ENCODE data around the gene C19orf73.

The C19orf73 gene

DNA sequence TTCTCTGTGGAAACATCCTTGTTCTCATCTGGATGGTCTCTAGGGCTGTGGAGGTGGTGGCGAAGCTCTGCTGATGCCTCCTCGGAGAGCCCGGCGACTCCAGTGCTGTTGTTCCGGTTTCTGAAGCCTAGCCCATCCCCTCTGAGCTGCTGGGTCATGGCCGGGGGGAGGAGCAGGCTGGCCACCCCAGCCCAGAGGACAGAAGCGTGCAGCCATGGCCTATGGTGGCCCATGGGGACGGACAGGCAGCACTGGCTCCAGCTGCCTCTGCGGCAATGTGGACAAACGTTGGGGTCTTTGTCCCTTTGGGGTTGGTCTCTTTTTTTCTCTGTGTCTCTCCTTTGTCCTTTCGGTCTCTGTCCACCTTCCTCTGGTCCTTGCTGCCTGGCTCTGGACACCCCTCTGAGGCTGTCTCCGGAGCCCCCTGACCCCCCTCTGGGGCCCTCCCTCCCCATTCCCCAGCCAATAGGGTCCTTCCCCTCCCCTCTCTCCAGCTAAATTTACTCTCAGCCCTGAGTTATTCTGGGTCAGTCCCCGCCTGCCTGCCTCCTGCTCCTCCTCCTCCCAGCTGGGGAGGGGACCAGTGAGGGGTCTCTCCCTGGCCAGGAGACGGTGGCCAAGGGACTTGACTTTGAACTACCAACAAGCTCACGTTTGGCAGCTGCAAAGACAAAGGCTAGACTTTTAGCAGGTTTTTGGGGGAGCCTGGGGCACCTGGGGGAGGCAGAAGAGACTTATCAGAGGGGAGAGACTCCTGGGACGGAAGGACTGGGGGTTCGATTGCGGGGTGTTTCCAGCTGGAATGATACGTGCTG, 36.3 kb upstream of the C19orf73 start, which contains the start of gene HRC:
HRC (minus strand) TSS at position 392 of the 815 bp plus-strand sequence; CDS start at position 233, 159 bp downstream.
- Histone ChIP-seq H3K4me1 (ENCODE audit: control insufficient read depth, insufficient read depth, low read length) (peaks cover 14% of the 10 kb centered on the region; the same call in 1 of the 2 replicates), H3K36me3 (ENCODE audit: control insufficient read depth, insufficient read depth, low read length) (no peaks in the 10 kb centered on the region), H3K4me3 (ENCODE audit: low read depth, low read length) (no peak within 1 kb of the TSS), H3K9ac (ENCODE audit: low read depth, low read length) (no peak within 1 kb of the TSS), H3K27me3 (ENCODE audit: control insufficient read depth, insufficient read depth, low read length) (peaks cover 26% of the 10 kb centered on the region), H3K27ac (ENCODE audit: low read depth, low read length) (no peak within 1 kb of the TSS), H3K9me3 (ENCODE audit: control insufficient read depth, insufficient read depth, low read length) (no peaks in the 10 kb centered on the region)

DNA sequence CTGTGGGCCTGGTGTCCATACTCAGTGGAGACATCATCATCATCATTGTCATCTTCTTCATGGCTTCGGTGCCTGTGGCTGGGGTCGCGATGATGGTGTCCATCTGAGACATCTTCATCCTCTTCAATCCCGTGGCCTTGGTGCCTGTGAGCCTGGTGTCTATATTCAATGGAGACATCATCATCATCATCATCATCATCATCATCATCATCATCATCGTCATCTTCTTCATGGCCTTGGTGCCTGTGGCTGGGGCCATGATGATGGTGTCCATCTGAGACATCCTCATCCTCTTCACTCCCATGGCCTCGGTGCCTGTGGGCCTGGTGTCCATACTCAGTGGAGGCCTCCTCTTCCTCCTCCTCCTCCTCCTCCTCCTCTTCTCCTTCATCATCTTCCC, 35.3 kb upstream of the C19orf73 start:
- Histone ChIP-seq H3K27me3 (ENCODE audit: control insufficient read depth, insufficient read depth, low read length) (peaks cover 26% of the 10 kb centered on the region), H3K36me3 (ENCODE audit: control insufficient read depth, insufficient read depth, low read length) (no peaks in the 10 kb centered on the region), H3K4me1 (ENCODE audit: control insufficient read depth, insufficient read depth, low read length) (peaks cover 14% of the 10 kb centered on the region; the same call in 1 of the 2 replicates), H3K27ac (ENCODE audit: low read depth, low read length) (no peak overlapping the region), H3K9ac (ENCODE audit: low read depth, low read length) (no peak overlapping the region), H3K9me3 (ENCODE audit: control insufficient read depth, insufficient read depth, low read length) (no peaks in the 10 kb centered on the region), H3K4me3 (ENCODE audit: low read depth, low read length) (no peak overlapping the region)

DNA sequence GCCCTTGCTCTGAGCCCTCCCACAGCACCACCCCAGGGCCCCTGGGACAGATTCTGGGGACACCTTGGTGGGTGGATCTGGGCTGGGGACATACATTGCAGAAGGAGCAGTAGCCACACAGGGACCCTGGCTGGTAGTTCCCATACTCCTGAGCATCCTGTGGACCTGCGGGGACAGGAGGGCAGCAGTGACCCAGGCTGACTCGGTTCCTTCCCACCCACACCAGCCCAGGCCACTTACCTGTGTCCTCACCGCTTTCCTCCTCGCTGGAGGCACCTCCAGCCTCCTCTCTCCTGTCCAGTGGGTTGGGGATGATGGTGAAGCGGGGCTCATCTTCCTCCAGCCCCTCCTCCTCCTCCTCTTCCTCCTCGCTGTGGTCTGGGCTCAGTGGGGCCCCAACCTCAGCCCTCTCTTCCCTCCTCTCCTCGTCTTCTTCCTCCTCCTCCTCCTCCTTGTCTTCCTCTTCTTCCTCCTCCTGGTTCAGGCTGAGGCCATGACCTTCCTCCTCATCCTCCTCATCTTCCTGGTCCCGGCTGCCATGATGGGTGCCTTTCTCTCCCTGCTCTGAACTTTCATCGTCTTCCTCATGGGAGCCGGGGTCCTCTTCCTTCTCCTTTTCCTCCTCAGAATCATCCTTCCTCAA, 34.3 kb upstream of the C19orf73 start:
- H3K36me3 ChIP-seq (ENCODE audit: control insufficient read depth, insufficient read depth, low read length), result no peaks in the 10 kb centered on the region
- no peak overlapping the region for H3K9ac ChIP-seq (ENCODE audit: low read depth, low read length)
- H3K27me3 ChIP-seq (ENCODE audit: control insufficient read depth, insufficient read depth, low read length), result peaks cover 21% of the 10 kb centered on the region
- no peak overlapping the region for H3K4me3 ChIP-seq (ENCODE audit: low read depth, low read length)
- no peak overlapping the region for H3K27ac ChIP-seq (ENCODE audit: low read depth, low read length)
- H3K4me1 ChIP-seq (ENCODE audit: control insufficient read depth, insufficient read depth, low read length), result peaks cover 17% of the 10 kb centered on the region
- no peaks in the 10 kb centered on the region for H3K9me3 ChIP-seq (ENCODE audit: control insufficient read depth, insufficient read depth, low read length)

DNA sequence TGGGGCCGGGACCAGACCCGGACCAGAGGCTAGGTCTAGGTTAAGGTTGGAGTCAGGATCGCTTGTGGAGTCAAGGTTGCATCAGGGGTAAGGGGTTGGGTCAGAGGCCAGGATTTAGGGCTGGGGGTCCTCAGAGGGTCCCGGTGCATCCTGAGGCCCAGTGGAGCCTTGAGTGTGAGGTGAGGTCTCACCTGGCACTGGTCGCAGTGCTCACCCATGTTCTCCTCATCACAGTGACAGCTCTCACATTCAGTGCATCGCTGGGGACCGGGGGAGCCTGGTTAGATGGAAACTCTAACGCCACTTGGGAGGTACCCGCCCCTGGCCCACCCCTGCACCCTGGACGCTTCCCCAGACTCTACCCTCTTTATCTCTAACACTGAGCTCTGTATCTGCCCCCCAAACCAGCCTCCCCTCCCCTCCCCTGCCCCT, 33.2 kb upstream of the C19orf73 start:
- peak overlapping the region; percentile 42; the same call in 1 of the 2 replicates for H3K4me3 ChIP-seq (ENCODE audit: low read depth, low read length)
- H3K27me3 ChIP-seq (ENCODE audit: control insufficient read depth, insufficient read depth, low read length), result peaks cover 21% of the 10 kb centered on the region
- H3K9me3 ChIP-seq (ENCODE audit: control insufficient read depth, insufficient read depth, low read length), result no peaks in the 10 kb centered on the region
- H3K9ac ChIP-seq (ENCODE audit: low read depth, low read length), result no peak overlapping the region
- no peaks in the 10 kb centered on the region; the same call in 1 of the 2 replicates for H3K36me3 ChIP-seq (ENCODE audit: control insufficient read depth, insufficient read depth, low read length)
- no peak overlapping the region for H3K27ac ChIP-seq (ENCODE audit: low read depth, low read length)
- peaks cover 20% of the 10 kb centered on the region for H3K4me1 ChIP-seq (ENCODE audit: control insufficient read depth, insufficient read depth, low read length)

DNA sequence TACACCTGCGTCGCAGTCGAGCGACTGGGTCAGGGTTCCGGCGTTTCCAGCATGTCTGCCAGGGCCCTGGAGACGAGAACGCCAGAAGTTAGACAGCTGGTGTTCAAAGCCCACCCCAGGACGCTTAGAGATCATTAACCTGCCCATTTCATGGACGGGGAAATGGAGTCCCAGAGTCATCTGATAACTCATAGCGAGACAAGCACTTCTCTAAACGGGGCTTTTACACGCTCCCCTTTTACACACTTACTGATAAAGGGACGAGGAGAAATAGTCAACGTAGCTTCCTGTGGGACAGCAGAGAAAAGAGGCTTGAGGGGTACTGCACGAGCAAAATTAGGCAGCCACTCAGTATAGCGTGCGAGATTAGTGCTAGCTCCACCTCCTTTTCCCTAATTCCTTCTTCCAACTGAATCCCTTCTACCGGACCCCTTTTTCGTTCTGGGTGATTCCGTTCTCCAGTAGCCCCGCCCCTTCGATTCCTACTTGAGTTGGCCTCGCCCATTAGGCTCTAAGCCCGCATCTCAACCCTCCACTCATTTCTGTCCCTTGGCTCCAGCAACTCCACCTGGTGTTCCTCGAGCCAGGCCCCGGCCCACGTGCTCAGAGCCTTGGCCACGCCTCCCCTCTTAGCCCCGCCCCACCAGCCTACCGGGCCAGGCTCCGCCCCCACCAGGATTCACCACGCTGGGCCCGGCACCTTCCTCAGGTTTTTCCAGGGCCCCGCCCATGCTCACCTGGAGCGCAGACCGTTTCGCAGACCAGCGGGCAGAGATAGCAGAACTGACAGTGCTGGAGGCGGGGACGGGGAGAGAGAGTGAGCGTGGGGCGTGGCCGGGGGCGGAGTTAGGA, 32.5 kb upstream of the C19orf73 start:
- Histone ChIP-seq H3K27me3 (ENCODE audit: control insufficient read depth, insufficient read depth, low read length) (peaks cover 21% of the 10 kb centered on the region), H3K9ac (ENCODE audit: low read depth, low read length) (no peak overlapping the region), H3K4me1 (ENCODE audit: control insufficient read depth, insufficient read depth, low read length) (peaks cover 23% of the 10 kb centered on the region), H3K36me3 (ENCODE audit: control insufficient read depth, insufficient read depth, low read length) (no peaks in the 10 kb centered on the region; the same call in 1 of the 2 replicates), H3K4me3 (ENCODE audit: low read depth, low read length) (peak overlapping the region; percentile 95), H3K9me3 (ENCODE audit: control insufficient read depth, insufficient read depth, low read length) (no peaks in the 10 kb centered on the region), H3K27ac (ENCODE audit: low read depth, low read length) (no peak overlapping the region)

DNA sequence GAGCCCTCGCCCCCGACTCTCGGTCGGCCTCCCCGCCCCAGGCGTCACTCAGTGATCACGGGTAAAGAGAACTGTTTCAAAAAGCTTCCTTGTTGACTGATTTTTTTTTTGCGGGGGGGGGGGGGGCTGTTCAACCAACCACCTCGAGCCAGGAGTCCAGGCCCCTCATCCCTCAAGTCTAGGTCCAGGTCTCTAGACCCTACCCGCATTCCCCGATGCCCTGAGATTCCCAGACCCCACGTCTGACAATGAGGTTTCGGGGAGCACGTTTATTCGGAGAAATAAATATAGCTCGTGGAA, 32.0 kb upstream of the C19orf73 start:
- Histone ChIP-seq H3K27ac (ENCODE audit: low read depth, low read length) (no peak overlapping the region), H3K27me3 (ENCODE audit: control insufficient read depth, insufficient read depth, low read length) (peaks cover 17% of the 10 kb centered on the region), H3K9me3 (ENCODE audit: control insufficient read depth, insufficient read depth, low read length) (no peaks in the 10 kb centered on the region), H3K36me3 (ENCODE audit: control insufficient read depth, insufficient read depth, low read length) (no peaks in the 10 kb centered on the region; the same call in 1 of the 2 replicates), H3K4me1 (ENCODE audit: control insufficient read depth, insufficient read depth, low read length) (peaks cover 19% of the 10 kb centered on the region), H3K9ac (ENCODE audit: low read depth, low read length) (no peak overlapping the region), H3K4me3 (ENCODE audit: low read depth, low read length) (peak overlapping the region; percentile 95)

DNA sequence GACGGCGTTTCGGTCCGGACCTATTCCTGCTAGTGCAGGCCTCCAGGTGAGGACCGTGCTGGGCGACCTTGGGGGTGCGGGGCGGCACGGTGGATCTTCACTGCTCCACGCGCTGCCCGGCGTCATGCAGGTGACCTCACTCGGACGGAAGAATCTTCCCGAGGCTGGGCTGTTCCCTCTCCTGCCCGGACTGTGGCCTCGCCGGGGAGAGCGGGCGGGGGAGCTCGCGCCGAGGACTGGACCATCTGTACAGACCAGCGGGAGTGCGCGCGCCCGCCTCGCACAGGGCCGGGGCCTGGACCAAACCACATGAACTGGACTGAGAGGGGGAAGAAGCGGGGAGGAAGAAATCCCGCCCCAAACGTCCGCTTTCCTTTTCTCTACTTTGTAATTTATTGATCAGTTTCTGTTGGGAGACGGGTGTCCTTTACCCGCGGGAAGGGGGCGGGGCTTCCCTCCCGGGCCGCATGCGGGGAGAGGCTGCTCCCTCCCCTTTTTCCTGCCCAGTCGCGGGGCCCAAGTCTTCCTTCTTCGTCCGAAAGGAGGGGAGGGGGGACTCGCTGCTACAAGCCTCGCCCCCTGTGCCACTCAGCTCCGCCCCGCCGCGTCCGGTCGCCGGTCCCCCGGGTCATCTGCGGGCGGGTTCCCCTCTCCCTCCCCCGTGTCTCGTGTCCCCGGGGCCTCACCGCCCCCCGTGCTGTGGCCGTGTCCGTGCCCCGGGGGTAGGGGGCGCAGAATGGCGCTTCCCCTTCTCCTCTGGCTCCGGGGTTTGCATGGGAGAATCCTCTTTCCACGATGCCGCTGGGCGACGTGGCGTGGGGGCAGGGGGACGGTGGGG, 31.4 kb upstream of the C19orf73 start:
- Histone ChIP-seq H3K9ac (ENCODE audit: low read depth, low read length) (peak overlapping the region; percentile 79), H3K36me3 (ENCODE audit: control insufficient read depth, insufficient read depth, low read length) (no peaks in the 10 kb centered on the region; the same call in 1 of the 2 replicates), H3K9me3 (ENCODE audit: control insufficient read depth, insufficient read depth, low read length) (no peaks in the 10 kb centered on the region), H3K27ac (ENCODE audit: low read depth, low read length) (peak overlapping the region; percentile 87), H3K4me3 (ENCODE audit: low read depth, low read length) (peak overlapping the region; percentile 95), H3K4me1 (ENCODE audit: control insufficient read depth, insufficient read depth, low read length) (peaks cover 14% of the 10 kb centered on the region), H3K27me3 (ENCODE audit: control insufficient read depth, insufficient read depth, low read length) (peaks cover 14% of the 10 kb centered on the region)

DNA sequence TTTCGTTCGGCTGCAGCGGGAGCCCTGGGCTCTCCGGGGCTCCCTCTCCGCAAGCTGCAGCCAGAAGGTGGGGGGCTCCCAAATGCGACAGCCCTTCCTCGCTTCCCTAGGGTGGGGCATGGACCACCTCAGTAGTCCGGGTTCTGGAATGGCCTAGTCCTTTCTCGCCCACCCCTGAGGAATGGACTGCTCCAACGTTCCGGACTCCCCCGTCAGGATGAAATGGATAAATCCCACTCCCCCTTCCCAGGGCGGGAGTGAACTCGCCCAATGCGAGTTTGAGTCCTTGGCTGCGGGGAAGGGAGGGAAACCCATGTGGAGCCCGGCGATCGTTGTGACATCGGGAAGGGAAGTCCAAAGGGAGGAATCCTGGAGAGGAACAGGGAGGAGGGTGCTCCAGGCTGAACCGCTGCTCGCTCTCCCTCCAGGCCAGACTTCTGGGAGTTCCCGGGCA, 30.7 kb upstream of the C19orf73 start:
- Histone ChIP-seq H3K27ac (ENCODE audit: low read depth, low read length) (peak overlapping the region; percentile 87), H3K4me1 (ENCODE audit: control insufficient read depth, insufficient read depth, low read length) (peaks cover 14% of the 10 kb centered on the region), H3K4me3 (ENCODE audit: low read depth, low read length) (peak overlapping the region; percentile 95), H3K9ac (ENCODE audit: low read depth, low read length) (peak overlapping the region; percentile 79), H3K27me3 (ENCODE audit: control insufficient read depth, insufficient read depth, low read length) (peaks cover 14% of the 10 kb centered on the region), H3K36me3 (ENCODE audit: control insufficient read depth, insufficient read depth, low read length) (no peaks in the 10 kb centered on the region; the same call in 1 of the 2 replicates), H3K9me3 (ENCODE audit: control insufficient read depth, insufficient read depth, low read length) (no peaks in the 10 kb centered on the region)

DNA sequence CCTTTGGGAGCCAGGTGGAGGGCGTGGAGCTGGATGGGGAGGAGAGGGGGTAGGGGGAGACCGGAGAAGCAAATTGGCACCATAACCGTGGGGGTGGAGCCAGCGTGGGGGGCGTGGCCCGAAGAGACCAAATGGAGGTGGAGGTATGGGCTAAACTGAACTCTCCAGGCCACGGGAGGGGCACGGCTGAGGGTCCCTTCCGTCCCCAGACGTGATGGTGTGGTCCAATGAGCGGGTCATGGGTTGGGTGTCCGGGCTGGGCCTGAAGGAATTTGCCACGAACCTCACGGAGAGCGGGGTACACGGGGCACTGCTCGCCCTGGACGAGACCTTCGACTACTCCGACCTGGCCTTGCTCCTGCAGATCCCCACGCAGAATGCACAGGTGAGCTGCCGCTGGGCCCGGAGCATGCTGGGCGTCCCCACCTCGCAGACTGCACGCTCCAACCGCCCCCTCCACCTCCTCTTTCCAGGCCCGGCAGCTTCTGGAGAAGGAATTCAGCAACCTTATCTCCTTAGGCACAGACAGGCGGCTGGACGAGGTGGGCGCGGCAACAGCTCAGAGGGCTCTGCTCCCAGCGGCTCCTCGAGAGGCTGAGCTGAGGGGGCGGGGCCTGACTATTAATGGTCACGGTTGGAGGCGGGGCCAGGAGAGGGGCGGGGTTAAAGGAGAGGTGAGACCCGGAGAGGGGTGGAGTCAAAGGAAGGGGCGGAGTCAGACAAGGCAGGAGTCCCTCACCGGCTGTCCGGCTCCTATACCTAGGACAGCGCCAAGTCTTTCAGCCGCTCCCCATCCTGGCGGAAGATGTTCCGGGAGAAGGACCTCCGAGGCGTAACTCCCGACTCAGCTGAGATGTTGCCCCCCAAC, 30.1 kb upstream of the C19orf73 start:
- Histone ChIP-seq H3K9me3 (ENCODE audit: control insufficient read depth, insufficient read depth, low read length) (no peaks in the 10 kb centered on the region), H3K4me1 (ENCODE audit: control insufficient read depth, insufficient read depth, low read length) (peaks cover 14% of the 10 kb centered on the region), H3K27ac (ENCODE audit: low read depth, low read length) (peak overlapping the region; percentile 87), H3K36me3 (ENCODE audit: control insufficient read depth, insufficient read depth, low read length) (no peaks in the 10 kb centered on the region; the same call in 1 of the 2 replicates), H3K9ac (ENCODE audit: low read depth, low read length) (peak overlapping the region; percentile 33; the same call in 1 of the 2 replicates), H3K27me3 (ENCODE audit: control insufficient read depth, insufficient read depth, low read length) (peaks cover 13% of the 10 kb centered on the region), H3K4me3 (ENCODE audit: low read depth, low read length) (peak overlapping the region; percentile 95)
